Measurements from ENCODE around the gene CSNK1D. TPM values are rescaled to one million over a fixed set of nuclear protein-coding genes. Genes with fewer than 3 reads are reported as not detected.

The CSNK1D gene
- total and polyA plus RNA-seq, 4 donors: 35.2 to 144 (median 89.1) TPM

- peak in 1 of 6 donors; percentile 45 for DNase-seq (ENCODE audit: low read depth in 4 of 6, low spot score in 6 of 6)
- WGBS (ENCODE audit: insufficient coverage): 3% methylated on average over 105 of the region's 105 CpGs
- H3K27me3 ChIP-seq (ENCODE audit: control insufficient read depth, insufficient read depth, low read length): peaks cover 43% of the 10 kb centered on the region
- peak within 1 kb of the TSS; percentile 31 for H3K4me3 ChIP-seq (ENCODE audit: low read depth, low read length)
- peaks cover 36% of the 10 kb centered on the region for H3K4me1 ChIP-seq (ENCODE audit: control insufficient read depth, insufficient read depth, low read length)
- no peaks in the 10 kb centered on the region for H3K9me3 ChIP-seq (ENCODE audit: control insufficient read depth, insufficient read depth, low read length)
- H3K27ac ChIP-seq (ENCODE audit: low read depth, low read length): peak within 1 kb of the TSS; percentile 25
- H3K36me3 ChIP-seq (ENCODE audit: control insufficient read depth, insufficient read depth, low read length): peaks cover 3% of the 10 kb centered on the region
These were observed 44.4 kb downstream of the CSNK1D start, which contains the start of gene SLC16A3 for GRCh38 chr17:82228842-82229697. Gene SLC16A3 (plus strand): TSS chr17:82229042. CDS start chr17:82236009, 6,967 bp downstream.

- no peaks in the 10 kb centered on the region for H3K9me3 ChIP-seq (ENCODE audit: control insufficient read depth, insufficient read depth, low read length)
- no peak for DNase-seq (ENCODE audit: low read depth in 4 of 6, low spot score in 6 of 6)
- 10% methylated on average over 63 of the region's 63 CpGs for WGBS (ENCODE audit: insufficient coverage)
- H3K27me3 ChIP-seq (ENCODE audit: control insufficient read depth, insufficient read depth, low read length): peaks cover 43% of the 10 kb centered on the region
- peaks cover 36% of the 10 kb centered on the region for H3K4me1 ChIP-seq (ENCODE audit: control insufficient read depth, insufficient read depth, low read length)
- peaks cover 3% of the 10 kb centered on the region for H3K36me3 ChIP-seq (ENCODE audit: control insufficient read depth, insufficient read depth, low read length)
- no peak overlapping the region for H3K4me3 ChIP-seq (ENCODE audit: low read depth, low read length)
- H3K27ac ChIP-seq (ENCODE audit: low read depth, low read length): no peak overlapping the region
These were observed 45.1 kb downstream of the CSNK1D start for GRCh38 chr17:82228278-82228841.

- Histone ChIP-seq H3K4me3 (ENCODE audit: low read depth, low read length) (no peak overlapping the region), H3K36me3 (ENCODE audit: control insufficient read depth, insufficient read depth, low read length) (peaks cover 3% of the 10 kb centered on the region), H3K9me3 (ENCODE audit: control insufficient read depth, insufficient read depth, low read length) (no peaks in the 10 kb centered on the region), H3K27me3 (ENCODE audit: control insufficient read depth, insufficient read depth, low read length) (peaks cover 43% of the 10 kb centered on the region), H3K4me1 (ENCODE audit: control insufficient read depth, insufficient read depth, low read length) (peaks cover 36% of the 10 kb centered on the region), H3K27ac (ENCODE audit: low read depth, low read length) (no peak overlapping the region)
- DNase-seq (ENCODE audit: low read depth in 4 of 6, low spot score in 6 of 6): no peak
- WGBS (ENCODE audit: insufficient coverage): 45% methylated on average over 14 of the region's 18 CpGs
These were observed 45.7 kb downstream of the CSNK1D start for GRCh38 chr17:82227629-82228277.

GRCh38 chr17:82226809-82227628, 46.5 kb downstream of the CSNK1D start:
- H3K4me3 ChIP-seq (ENCODE audit: low read depth, low read length): no peak overlapping the region
- peaks cover 32% of the 10 kb centered on the region for H3K4me1 ChIP-seq (ENCODE audit: control insufficient read depth, insufficient read depth, low read length)
- WGBS (ENCODE audit: insufficient coverage): 82% methylated on average over 14 of the region's 16 CpGs
- peaks cover 43% of the 10 kb centered on the region for H3K27me3 ChIP-seq (ENCODE audit: control insufficient read depth, insufficient read depth, low read length)
- no peak overlapping the region for H3K27ac ChIP-seq (ENCODE audit: low read depth, low read length)
- peaks cover under 1% of the 10 kb centered on the region for H3K36me3 ChIP-seq (ENCODE audit: control insufficient read depth, insufficient read depth, low read length)
- DNase-seq (ENCODE audit: low read depth in 4 of 6, low spot score in 6 of 6): no peak
- no peaks in the 10 kb centered on the region for H3K9me3 ChIP-seq (ENCODE audit: control insufficient read depth, insufficient read depth, low read length)

GRCh38 chr17:82226146-82226808, 47.2 kb downstream of the CSNK1D start:
- Histone ChIP-seq H3K27me3 (ENCODE audit: control insufficient read depth, insufficient read depth, low read length) (peaks cover 40% of the 10 kb centered on the region), H3K4me1 (ENCODE audit: control insufficient read depth, insufficient read depth, low read length) (peaks cover 25% of the 10 kb centered on the region), H3K36me3 (ENCODE audit: control insufficient read depth, insufficient read depth, low read length) (no peaks in the 10 kb centered on the region), H3K9me3 (ENCODE audit: control insufficient read depth, insufficient read depth, low read length) (no peaks in the 10 kb centered on the region), H3K27ac (ENCODE audit: low read depth, low read length) (no peak overlapping the region), H3K4me3 (ENCODE audit: low read depth, low read length) (no peak overlapping the region)
- no peak for DNase-seq (ENCODE audit: low read depth in 4 of 6, low spot score in 6 of 6)
- whole genome bisulfite sequencing (ENCODE audit: insufficient coverage): 82% methylated on average over 9 of the region's 15 CpGs

- Histone ChIP-seq H3K27me3 (ENCODE audit: control insufficient read depth, insufficient read depth, low read length) (peaks cover 33% of the 10 kb centered on the region), H3K4me1 (ENCODE audit: control insufficient read depth, insufficient read depth, low read length) (peaks cover 18% of the 10 kb centered on the region), H3K36me3 (ENCODE audit: control insufficient read depth, insufficient read depth, low read length) (no peaks in the 10 kb centered on the region), H3K9me3 (ENCODE audit: control insufficient read depth, insufficient read depth, low read length) (no peaks in the 10 kb centered on the region), H3K4me3 (ENCODE audit: low read depth, low read length) (no peak overlapping the region), H3K27ac (ENCODE audit: low read depth, low read length) (no peak overlapping the region)
- DNase-seq (ENCODE audit: low read depth in 4 of 6, low spot score in 6 of 6): no peak
- WGBS (ENCODE audit: insufficient coverage): 74% methylated on average over 23 of the region's 24 CpGs
These were observed 48.0 kb downstream of the CSNK1D start for GRCh38 chr17:82225368-82226029.

- Histone ChIP-seq H3K4me3 (ENCODE audit: low read depth, low read length) (no peak overlapping the region), H3K4me1 (ENCODE audit: control insufficient read depth, insufficient read depth, low read length) (peaks cover 10% of the 10 kb centered on the region), H3K36me3 (ENCODE audit: control insufficient read depth, insufficient read depth, low read length) (no peaks in the 10 kb centered on the region), H3K9me3 (ENCODE audit: control insufficient read depth, insufficient read depth, low read length) (no peaks in the 10 kb centered on the region), H3K27me3 (ENCODE audit: control insufficient read depth, insufficient read depth, low read length) (peaks cover 25% of the 10 kb centered on the region), H3K27ac (ENCODE audit: low read depth, low read length) (no peak overlapping the region)
- WGBS (ENCODE audit: insufficient coverage): 77% methylated on average over 8 of the region's 8 CpGs
- no peak for DNase-seq (ENCODE audit: low read depth in 4 of 6, low spot score in 6 of 6)
These were observed 48.8 kb downstream of the CSNK1D start for GRCh38 chr17:82224666-82225065.

GRCh38 chr17:82223517-82223916, 50.0 kb downstream of the CSNK1D start:
- Histone ChIP-seq H3K27me3 (ENCODE audit: control insufficient read depth, insufficient read depth, low read length) (peaks cover 16% of the 10 kb centered on the region), H3K4me3 (ENCODE audit: low read depth, low read length) (no peak overlapping the region), H3K27ac (ENCODE audit: low read depth, low read length) (no peak overlapping the region), H3K36me3 (ENCODE audit: control insufficient read depth, insufficient read depth, low read length) (no peaks in the 10 kb centered on the region), H3K9me3 (ENCODE audit: control insufficient read depth, insufficient read depth, low read length) (no peaks in the 10 kb centered on the region), H3K4me1 (ENCODE audit: control insufficient read depth, insufficient read depth, low read length) (peaks cover 4% of the 10 kb centered on the region)
- WGBS (ENCODE audit: insufficient coverage): 92% methylated on average over 5 of the region's 5 CpGs
- no peak for DNase-seq (ENCODE audit: low read depth in 4 of 6, low spot score in 6 of 6)

Data from spinal cord (tissue), 10 donors.